Neutrophil (primary cell): ENCODE data around the gene GCAT.
"Not testable (repeated sequence)": the region's sequence is repeated elsewhere in the genome, so short reads cannot be mapped to it uniquely, and the experiment has no call there.

Experiments
- H3K27ac ChIP-seq: fragments of 200-600 bp; sonication (generic); 2 replicates; pipeline ENCODE4 v1.5.1; 2016; ENCODE audit warnings: mild to moderate bottlenecking, moderate library complexity
- H3K27me3 ChIP-seq: fragments of 200-600 bp; sonication (generic); 2 replicates; pipeline ENCODE4 v1.6.0; 2016; ENCODE audit warnings: mild to moderate bottlenecking
- H3K36me3 ChIP-seq: fragments of 200-600 bp; sonication (generic); 2 replicates; pipeline ENCODE4 v1.5.1; 2017
- H3K4me1 ChIP-seq, 2 experiments: fragments of 200-600 bp in 1 of 2; sonication (generic) in 1 of 2; 1 replicate in 1 of 2; 2 replicates in 1 of 2; pipeline versions ENCODE4 v1.5.1 to v1.6.1; 2013 to 2016; ENCODE audit warnings: low read depth in 1 of 2, low read length in 1 of 2, mild to moderate bottlenecking in 1 of 2, moderate library complexity in 1 of 2; ENCODE audit not compliant: control insufficient read depth in 1 of 2, insufficient read depth in 1 of 2
- H3K4me3 ChIP-seq, 2 experiments: fragments of 200-600 bp in 1 of 2; sonication (generic) in 1 of 2; 1 replicate in 1 of 2; 2 replicates in 1 of 2; pipeline ENCODE4 v1.5.1; 2013 to 2016; ENCODE audit warnings: low read depth in 1 of 2, low read length in 1 of 2, mild to moderate bottlenecking in 1 of 2, moderate library complexity in 1 of 2
- H3K9me3 ChIP-seq: fragments of 200-600 bp; sonication (generic); 2 replicates; pipeline ENCODE4 v1.5.1; 2016
- TF ChIP-seq, protein P1 (sequence below): fragments of 200-600 bp; sonication (generic); IDR thresholded peaks from 2 replicates; pipeline ENCODE4 v1.5.1; 2016; ENCODE audit warnings: antibody characterized with exemption

The GCAT gene

DNA sequence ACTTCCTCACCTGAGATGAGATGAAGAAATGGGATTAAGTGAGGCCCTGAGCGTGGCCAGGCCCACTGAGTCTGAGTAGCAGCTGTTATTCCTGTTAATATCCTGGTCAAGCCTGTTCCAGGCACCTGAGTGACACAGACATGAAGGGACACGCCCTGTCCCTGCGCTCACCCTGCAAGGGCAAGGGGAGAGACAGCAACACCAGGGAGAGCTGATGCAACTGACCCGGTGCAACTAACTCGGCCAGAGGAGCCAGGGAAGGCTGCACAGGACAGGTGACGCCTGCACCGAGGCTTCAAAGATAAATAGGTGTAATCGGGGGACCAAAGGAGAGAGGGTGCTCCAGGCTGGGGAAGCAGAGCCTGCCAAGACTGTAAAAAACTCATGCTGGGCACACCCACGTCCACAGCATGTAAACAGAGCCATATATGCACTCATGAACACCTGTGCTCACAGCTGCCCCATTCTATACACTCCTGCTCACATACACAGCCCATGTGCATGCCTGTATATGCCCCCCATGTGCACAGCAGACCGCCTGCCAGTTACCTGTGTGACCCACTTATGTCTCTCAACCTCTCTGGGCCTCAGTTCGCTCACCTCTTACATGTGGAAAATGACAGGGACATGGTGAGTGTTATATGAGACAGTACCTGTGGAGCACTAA lies 22.8 kb upstream of the GCAT start:
- Histone ChIP-seq H3K4me1 (no peaks in the 10 kb centered on the region), H3K36me3 (no peaks in the 10 kb centered on the region), H3K4me3 (no peak overlapping the region), H3K9me3 (no peaks in the 10 kb centered on the region), H3K27me3 (no peaks in the 10 kb centered on the region), H3K27ac (no peak overlapping the region)
- TF ChIP-seq, protein P1, sequence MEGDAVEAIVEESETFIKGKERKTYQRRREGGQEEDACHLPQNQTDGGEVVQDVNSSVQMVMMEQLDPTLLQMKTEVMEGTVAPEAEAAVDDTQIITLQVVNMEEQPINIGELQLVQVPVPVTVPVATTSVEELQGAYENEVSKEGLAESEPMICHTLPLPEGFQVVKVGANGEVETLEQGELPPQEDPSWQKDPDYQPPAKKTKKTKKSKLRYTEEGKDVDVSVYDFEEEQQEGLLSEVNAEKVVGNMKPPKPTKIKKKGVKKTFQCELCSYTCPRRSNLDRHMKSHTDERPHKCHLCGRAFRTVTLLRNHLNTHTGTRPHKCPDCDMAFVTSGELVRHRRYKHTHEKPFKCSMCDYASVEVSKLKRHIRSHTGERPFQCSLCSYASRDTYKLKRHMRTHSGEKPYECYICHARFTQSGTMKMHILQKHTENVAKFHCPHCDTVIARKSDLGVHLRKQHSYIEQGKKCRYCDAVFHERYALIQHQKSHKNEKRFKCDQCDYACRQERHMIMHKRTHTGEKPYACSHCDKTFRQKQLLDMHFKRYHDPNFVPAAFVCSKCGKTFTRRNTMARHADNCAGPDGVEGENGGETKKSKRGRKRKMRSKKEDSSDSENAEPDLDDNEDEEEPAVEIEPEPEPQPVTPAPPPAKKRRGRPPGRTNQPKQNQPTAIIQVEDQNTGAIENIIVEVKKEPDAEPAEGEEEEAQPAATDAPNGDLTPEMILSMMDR: no peak

DNA sequence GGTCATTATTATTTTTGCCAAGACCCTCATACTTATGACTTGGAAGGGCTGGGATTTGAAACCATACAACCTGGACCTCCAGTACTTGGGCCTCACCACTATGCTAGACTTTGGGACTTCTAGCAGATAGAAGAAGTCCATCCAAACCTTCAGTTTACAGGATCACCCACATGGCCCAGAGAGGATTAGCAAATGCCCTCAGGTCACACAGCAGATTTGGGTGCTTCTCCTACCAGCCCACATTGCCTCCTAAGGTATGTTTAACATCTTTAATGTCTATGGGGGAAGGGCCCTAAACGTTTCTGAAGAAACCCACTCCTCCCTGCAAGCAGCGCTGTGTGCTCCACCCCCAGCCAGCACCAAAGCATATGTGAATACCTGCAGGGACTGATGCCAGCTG lies 17.5 kb upstream of the GCAT start:
- Histone ChIP-seq H3K9me3 (no peaks in the 10 kb centered on the region), H3K4me1 (no peaks in the 10 kb centered on the region), H3K27me3 (no peaks in the 10 kb centered on the region), H3K27ac (no peak overlapping the region), H3K36me3 (no peaks in the 10 kb centered on the region), H3K4me3 (no peak overlapping the region)
- TF ChIP-seq, protein P1: no peak

DNA sequence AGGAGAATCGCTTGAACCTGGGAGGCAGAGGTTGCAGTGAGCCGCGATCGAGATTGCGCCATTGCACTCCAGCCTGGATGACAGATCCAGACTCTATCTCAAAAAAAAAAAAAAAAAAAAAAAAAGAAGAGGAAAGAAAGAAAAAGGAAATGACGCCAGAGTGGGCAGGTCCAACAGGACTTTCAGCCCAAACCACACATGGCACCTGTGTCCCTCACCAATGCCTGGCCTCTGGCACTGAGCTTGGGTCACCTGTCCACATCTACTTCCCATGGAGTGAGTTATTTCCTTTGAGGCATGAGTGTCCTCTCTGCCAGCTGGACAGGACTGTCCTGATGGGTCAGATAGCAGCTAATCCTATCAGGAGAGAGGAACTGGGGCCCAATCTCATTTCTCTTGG lies 15.2 kb upstream of the GCAT start:
- TF ChIP-seq, protein P1: no peak
- Histone ChIP-seq H3K27me3 (no peaks in the 10 kb centered on the region), H3K4me3 (no peak overlapping the region), H3K9me3 (no peaks in the 10 kb centered on the region), H3K4me1 (no peaks in the 10 kb centered on the region), H3K27ac (no peak overlapping the region), H3K36me3 (no peaks in the 10 kb centered on the region)

DNA sequence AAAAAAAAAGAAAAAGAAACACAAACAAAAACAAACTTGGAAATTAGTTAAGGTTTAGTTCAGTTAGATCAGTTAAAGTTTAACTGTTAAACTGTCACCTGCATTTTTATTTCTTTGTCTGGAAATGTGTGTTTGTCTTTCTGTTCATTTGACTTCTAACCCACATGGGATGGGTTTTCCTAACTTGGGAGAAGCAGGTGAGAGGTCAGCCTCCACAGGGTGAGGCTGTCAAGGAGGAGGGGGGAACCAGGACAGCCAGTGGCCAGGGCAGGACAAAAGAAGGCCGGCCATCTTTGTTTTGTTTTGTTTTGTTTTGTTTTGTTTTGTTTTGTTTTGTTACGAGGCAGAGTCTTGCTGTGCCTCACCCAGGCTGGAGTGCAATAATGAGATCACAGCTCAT lies 13.4 kb upstream of the GCAT start:
- H3K27ac ChIP-seq: no peak overlapping the region
- TF ChIP-seq, protein P1: no peak

DNA sequence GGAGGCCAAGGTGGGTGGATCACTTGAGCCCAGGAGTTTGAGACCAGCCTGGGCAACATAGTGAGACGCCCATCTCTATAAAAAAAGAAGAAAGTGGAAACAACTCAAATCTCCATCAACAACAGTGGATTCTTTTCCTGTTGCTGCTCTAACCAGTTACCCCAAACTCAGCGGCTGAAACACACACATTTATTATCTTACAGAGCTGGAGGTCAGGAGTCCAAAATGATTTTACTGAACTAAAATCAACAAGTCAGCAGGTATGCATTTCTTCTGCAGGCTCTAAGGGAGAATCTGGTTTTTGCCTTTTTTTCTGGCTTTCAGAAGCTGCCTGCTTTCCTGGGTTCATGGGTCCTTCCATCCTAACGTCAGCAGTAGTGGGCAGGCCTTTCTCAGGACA lies 11.7 kb upstream of the GCAT start:
- Histone ChIP-seq H3K4me3 (no peak overlapping the region), H3K9me3 (no peaks in the 10 kb centered on the region), H3K36me3 (no peaks in the 10 kb centered on the region), H3K27ac (no peak overlapping the region), H3K27me3 (peaks cover under 1% of the 10 kb centered on the region), H3K4me1 (no peaks in the 10 kb centered on the region)
- TF ChIP-seq, protein P1: no peak

More for the DNA sequence above, 13.4 kb upstream of the GCAT start:
- Histone ChIP-seq H3K4me1 (no peaks in the 10 kb centered on the region), H3K9me3 (no peaks in the 10 kb centered on the region), H3K36me3 (no peaks in the 10 kb centered on the region), H3K4me3 (no peak overlapping the region), H3K27me3 (no peaks in the 10 kb centered on the region)

DNA sequence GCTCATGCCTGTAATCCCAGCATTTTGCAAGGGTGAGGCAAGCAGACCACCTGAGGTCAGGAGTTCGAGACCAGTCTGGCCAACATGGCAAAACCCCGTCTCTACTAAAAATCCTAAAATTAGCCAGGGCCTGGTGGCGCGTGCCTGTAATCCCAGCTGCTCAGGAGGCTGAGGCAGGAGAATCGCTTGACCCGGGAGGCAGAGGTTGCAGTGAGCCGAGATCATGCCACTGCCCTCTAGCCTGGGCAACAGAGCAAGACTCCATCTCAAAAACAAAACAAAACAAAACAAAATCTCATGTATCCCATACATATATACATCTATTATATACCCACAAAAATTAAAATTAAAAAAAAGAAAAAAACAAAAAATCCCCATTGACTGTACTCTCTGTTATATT lies 10.5 kb upstream of the GCAT start:
- not testable (repeated sequence) for H3K4me1 ChIP-seq, H3K9me3 ChIP-seq, H3K36me3 ChIP-seq, H3K27ac ChIP-seq, H3K4me3 ChIP-seq
- H3K27me3 ChIP-seq: peaks cover 12% of the 10 kb centered on the region
